Skeletal muscle satellite cell (primary cell): ENCODE measurements around the gene MCC.

Experiments used
- H3K27me3 ChIP-seq: 2 replicates; pipeline ENCODE4 v1.7.0; 2013; ENCODE audit warnings: low read length; ENCODE audit not compliant: control insufficient read depth, insufficient read depth
- H3K36me3 ChIP-seq: 2 replicates; pipeline ENCODE4 v1.7.0; 2013; ENCODE audit warnings: mild to moderate bottlenecking, control low read depth, low read length; ENCODE audit not compliant: insufficient read depth
- H3K4me1 ChIP-seq: 2 replicates; pipeline ENCODE4 v1.7.0; 2013; ENCODE audit warnings: low read length; ENCODE audit not compliant: control insufficient read depth, insufficient read depth
- H3K4me2 ChIP-seq: 2 replicates; pipeline ENCODE4 v1.7.0; 2013; ENCODE audit warnings: mild to moderate bottlenecking, low read length
- H3K4me3 ChIP-seq: 2 replicates; pipeline ENCODE4 v1.7.0; 2013; ENCODE audit warnings: low read length
- H3K9ac ChIP-seq: 2 replicates; pipeline ENCODE4 v1.7.0; 2013; ENCODE audit warnings: mild to moderate bottlenecking, low read depth, low read length, moderate library complexity
- H3K9me3 ChIP-seq: replicated peaks from 2 replicates; pipeline ENCODE4 v1.7.0; 2013; ENCODE audit warnings: mild to moderate bottlenecking, control low read depth, low read length

The MCC gene

GRCh38 chr5:113240951-113241726 lies 247.1 kb downstream of the MCC start:
- H3K4me2 ChIP-seq, result no peak overlapping the region
- H3K9me3 ChIP-seq, result no peaks in the 10 kb centered on the region
- no peak overlapping the region for H3K4me3 ChIP-seq
- no peak overlapping the region for H3K9ac ChIP-seq
- H3K36me3 ChIP-seq, result no peaks in the 10 kb centered on the region
- peaks cover 5% of the 10 kb centered on the region for H3K4me1 ChIP-seq
- H3K27me3 ChIP-seq, result no peaks in the 10 kb centered on the region

GRCh38 chr5:113240032-113240431 lies 248.2 kb downstream of the MCC start:
- Histone ChIP-seq H3K27me3 (no peaks in the 10 kb centered on the region), H3K4me3 (no peak overlapping the region), H3K4me1 (peaks cover 5% of the 10 kb centered on the region), H3K4me2 (no peak overlapping the region), H3K36me3 (no peaks in the 10 kb centered on the region), H3K9ac (no peak overlapping the region), H3K9me3 (no peaks in the 10 kb centered on the region)

- no peak overlapping the region for H3K4me2 ChIP-seq
- H3K4me3 ChIP-seq, result no peak overlapping the region
- no peaks in the 10 kb centered on the region for H3K27me3 ChIP-seq
- peaks cover 5% of the 10 kb centered on the region for H3K4me1 ChIP-seq
- no peaks in the 10 kb centered on the region for H3K9me3 ChIP-seq
- no peak overlapping the region for H3K9ac ChIP-seq
- no peaks in the 10 kb centered on the region for H3K36me3 ChIP-seq
Measured at GRCh38 chr5:113237893-113238292, 250.4 kb downstream of the MCC start.

- no peak overlapping the region for H3K4me3 ChIP-seq
- no peaks in the 10 kb centered on the region for H3K27me3 ChIP-seq
- no peak overlapping the region for H3K9ac ChIP-seq
- H3K4me1 ChIP-seq, result peaks cover 6% of the 10 kb centered on the region
- no peaks in the 10 kb centered on the region for H3K36me3 ChIP-seq
- H3K4me2 ChIP-seq, result no peak overlapping the region
- no peaks in the 10 kb centered on the region for H3K9me3 ChIP-seq
Measured at GRCh38 chr5:113236536-113237288, 251.5 kb downstream of the MCC start.

- Histone ChIP-seq H3K4me2 (no peak overlapping the region), H3K9ac (no peak overlapping the region), H3K4me3 (no peak overlapping the region), H3K9me3 (no peaks in the 10 kb centered on the region), H3K27me3 (no peaks in the 10 kb centered on the region), H3K4me1 (peaks cover 15% of the 10 kb centered on the region), H3K36me3 (no peaks in the 10 kb centered on the region)
Measured at GRCh38 chr5:113235884-113236283, 252.4 kb downstream of the MCC start.

- Histone ChIP-seq H3K4me2 (no peak overlapping the region), H3K27me3 (no peaks in the 10 kb centered on the region), H3K9ac (no peak overlapping the region), H3K4me3 (no peak overlapping the region), H3K4me1 (peaks cover 19% of the 10 kb centered on the region), H3K36me3 (no peaks in the 10 kb centered on the region), H3K9me3 (no peaks in the 10 kb centered on the region)
Measured at GRCh38 chr5:113234546-113234945, 253.7 kb downstream of the MCC start.

- no peak overlapping the region for H3K9ac ChIP-seq
- peaks cover 19% of the 10 kb centered on the region for H3K4me1 ChIP-seq
- H3K36me3 ChIP-seq, result no peaks in the 10 kb centered on the region
- H3K4me3 ChIP-seq, result no peak overlapping the region
- H3K27me3 ChIP-seq, result no peaks in the 10 kb centered on the region
- H3K9me3 ChIP-seq, result no peaks in the 10 kb centered on the region
- no peak overlapping the region for H3K4me2 ChIP-seq
Measured at GRCh38 chr5:113233606-113234005, 254.6 kb downstream of the MCC start.

GRCh38 chr5:113232667-113233066 lies 255.6 kb downstream of the MCC start:
- no peaks in the 10 kb centered on the region for H3K36me3 ChIP-seq
- no peak overlapping the region for H3K4me3 ChIP-seq
- no peak overlapping the region for H3K9ac ChIP-seq
- H3K4me1 ChIP-seq, result peaks cover 19% of the 10 kb centered on the region
- H3K9me3 ChIP-seq, result no peaks in the 10 kb centered on the region
- H3K27me3 ChIP-seq, result no peaks in the 10 kb centered on the region
- no peak overlapping the region for H3K4me2 ChIP-seq

GRCh38 chr5:113232221-113232620 lies 256.0 kb downstream of the MCC start:
- Histone ChIP-seq H3K9me3 (no peaks in the 10 kb centered on the region), H3K36me3 (no peaks in the 10 kb centered on the region), H3K9ac (no peak overlapping the region), H3K4me3 (no peak overlapping the region), H3K27me3 (no peaks in the 10 kb centered on the region), H3K4me1 (peaks cover 19% of the 10 kb centered on the region), H3K4me2 (no peak overlapping the region)

GRCh38 chr5:113231653-113232000 lies 256.6 kb downstream of the MCC start:
- Histone ChIP-seq H3K4me3 (no peak overlapping the region), H3K9ac (no peak overlapping the region), H3K4me1 (peaks cover 19% of the 10 kb centered on the region), H3K36me3 (no peaks in the 10 kb centered on the region), H3K27me3 (no peaks in the 10 kb centered on the region), H3K9me3 (no peaks in the 10 kb centered on the region), H3K4me2 (no peak overlapping the region)

- Histone ChIP-seq H3K9ac (no peak overlapping the region), H3K9me3 (no peaks in the 10 kb centered on the region), H3K4me1 (peaks cover 19% of the 10 kb centered on the region), H3K4me3 (no peak overlapping the region), H3K4me2 (peak overlapping the region; percentile 39), H3K27me3 (no peaks in the 10 kb centered on the region), H3K36me3 (no peaks in the 10 kb centered on the region)
Measured at GRCh38 chr5:113230711-113231652, 257.3 kb downstream of the MCC start.
